ENCODE measurements around the gene CBX5. TPM values are rescaled to one million over a fixed set of nuclear protein-coding genes. Genes with fewer than 3 reads are reported as not detected.
A peak's percentile ranks its signal among the peaks of the same experiment; 100 is the strongest.

CBX5 gene
- polyA plus RNA-seq, 1 experiment: 14.3 TPM

GRCh38 chr12:54280468-54281260, 742 bp upstream of the CBX5 start, which contains the start of gene HNRNPA1:
TSS of gene HNRNPA1 (plus strand) at chr12:54280726. CDS start at chr12:54280808, 82 bp downstream.
- Histone ChIP-seq H3K27me3 (ENCODE audit: control insufficient read depth, insufficient read depth, low read length) (no peaks in the 10 kb centered on the region), H3K4me3 (ENCODE audit: low read depth, low read length) (peak within 1 kb of the TSS; percentile 94), H3K36me3 (ENCODE audit: control insufficient read depth, insufficient read depth, low read length) (peaks cover 6% of the 10 kb centered on the region)
- ChIA-PET POLR2A (interaction anchor here (0.6 to 1.5 kb wide), 9 partner anchors 17 to 64 kb away, joined by 3 to 10 read pairs (median 3); partner anchors contain the start of gene COPZ1), CTCF (interaction anchor here (0.8 to 1.7 kb wide), 16 partner anchors 11 to 99 kb away, joined by 3 to 12 read pairs (median 4); partner anchors contain the start of gene NFE2)
- TF ChIP-seq, protein P1, sequence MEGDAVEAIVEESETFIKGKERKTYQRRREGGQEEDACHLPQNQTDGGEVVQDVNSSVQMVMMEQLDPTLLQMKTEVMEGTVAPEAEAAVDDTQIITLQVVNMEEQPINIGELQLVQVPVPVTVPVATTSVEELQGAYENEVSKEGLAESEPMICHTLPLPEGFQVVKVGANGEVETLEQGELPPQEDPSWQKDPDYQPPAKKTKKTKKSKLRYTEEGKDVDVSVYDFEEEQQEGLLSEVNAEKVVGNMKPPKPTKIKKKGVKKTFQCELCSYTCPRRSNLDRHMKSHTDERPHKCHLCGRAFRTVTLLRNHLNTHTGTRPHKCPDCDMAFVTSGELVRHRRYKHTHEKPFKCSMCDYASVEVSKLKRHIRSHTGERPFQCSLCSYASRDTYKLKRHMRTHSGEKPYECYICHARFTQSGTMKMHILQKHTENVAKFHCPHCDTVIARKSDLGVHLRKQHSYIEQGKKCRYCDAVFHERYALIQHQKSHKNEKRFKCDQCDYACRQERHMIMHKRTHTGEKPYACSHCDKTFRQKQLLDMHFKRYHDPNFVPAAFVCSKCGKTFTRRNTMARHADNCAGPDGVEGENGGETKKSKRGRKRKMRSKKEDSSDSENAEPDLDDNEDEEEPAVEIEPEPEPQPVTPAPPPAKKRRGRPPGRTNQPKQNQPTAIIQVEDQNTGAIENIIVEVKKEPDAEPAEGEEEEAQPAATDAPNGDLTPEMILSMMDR (IDR thresholded peaks at IDR 0.05; ENCODE audit: insufficient read depth, low read depth, low read length): no peak
- peak; percentile 99 for DNase-seq (ENCODE audit: low read depth)

GRCh38 chr12:54279227-54279631, 693 bp downstream of the CBX5 start:
- no peak for DNase-seq (ENCODE audit: low read depth)
- Histone ChIP-seq H3K27me3 (ENCODE audit: control insufficient read depth, insufficient read depth, low read length) (no peaks in the 10 kb centered on the region), H3K4me3 (ENCODE audit: low read depth, low read length) (peak overlapping the region; percentile 64), H3K36me3 (ENCODE audit: control insufficient read depth, insufficient read depth, low read length) (peaks cover 6% of the 10 kb centered on the region)
- TF ChIP-seq, protein P1 (IDR thresholded peaks at IDR 0.05; ENCODE audit: insufficient read depth, low read depth, low read length): 0 out of 2 replicates have a peak, but pooled peaks have one; percentile 1
- CTCF ChIA-PET: interaction anchor here (0.7 to 1.7 kb wide), 8 partner anchors 14 to 101 kb away, joined by 3 to 12 read pairs (median 4); partner anchors contain the start of gene NFE2
- POLR2A ChIA-PET: interaction anchor here (0.5 to 1.4 kb wide), 6 partner anchors 16 to 88 kb away, joined by 3 to 9 read pairs (median 4); partner anchors contain the start of gene COPZ1

DNA sequence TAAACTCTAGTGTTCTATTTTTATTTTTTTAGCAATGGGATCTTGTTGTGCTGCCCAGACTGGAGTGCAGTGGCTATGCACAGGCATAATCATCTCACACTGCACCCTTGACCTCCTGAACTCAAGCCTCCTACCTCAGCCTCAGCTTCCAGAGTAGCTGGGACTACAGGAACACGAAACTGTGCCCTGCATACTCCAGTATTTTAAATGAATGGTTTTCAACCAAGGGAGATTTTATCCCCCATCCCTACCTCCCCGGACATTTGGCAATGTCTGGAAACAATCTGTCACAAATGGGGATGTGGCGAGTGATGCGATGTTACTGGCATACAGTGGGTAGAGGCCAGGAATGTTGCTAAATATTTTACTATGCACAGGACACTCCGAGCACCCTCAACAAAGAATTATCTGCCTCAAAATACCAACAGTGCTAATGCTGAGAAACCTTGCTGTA, 2.1 kb downstream of the CBX5 start:
- ChIA-PET CTCF (interaction anchor here (1.2 kb wide), 1 partner anchor 10 kb away, joined by 3 read pairs; no protein-coding TSS in a partner anchor), POLR2A (no interaction called here)
- Histone ChIP-seq H3K4me3 (ENCODE audit: low read depth, low read length) (peak overlapping the region; percentile 64), H3K36me3 (ENCODE audit: control insufficient read depth, insufficient read depth, low read length) (peaks cover 2% of the 10 kb centered on the region; the same call in 1 of the 2 replicates), H3K27me3 (ENCODE audit: control insufficient read depth, insufficient read depth, low read length) (no peaks in the 10 kb centered on the region)
- no peak for DNase-seq (ENCODE audit: low read depth)
- TF ChIP-seq, protein P1 (IDR thresholded peaks at IDR 0.05; ENCODE audit: insufficient read depth, low read depth, low read length): no peak

- H3K27me3 ChIP-seq (ENCODE audit: control insufficient read depth, insufficient read depth, low read length): no peaks in the 10 kb centered on the region
- no peak overlapping the region for H3K4me3 ChIP-seq (ENCODE audit: low read depth, low read length)
- TF ChIP-seq, protein P1 (IDR thresholded peaks at IDR 0.05; ENCODE audit: insufficient read depth, low read depth, low read length): no peak
- POLR2A ChIA-PET: no interaction called here
- CTCF ChIA-PET: interaction anchor here (1.2 to 1.6 kb wide), 2 partner anchors 25 to 94 kb away, joined by 3 to 4 read pairs; no protein-coding TSS in a partner anchor
- no peak for DNase-seq (ENCODE audit: low read depth)
- H3K36me3 ChIP-seq (ENCODE audit: control insufficient read depth, insufficient read depth, low read length): no peaks in the 10 kb centered on the region
Observed at GRCh38 chr12:54276368-54276767, 3.6 kb downstream of the CBX5 start.

GRCh38 chr12:54273981-54274380, 5.9 kb downstream of the CBX5 start:
- ChIA-PET CTCF (interaction anchor here (1.1 to 1.2 kb wide), 2 partner anchors 51 to 53 kb away, joined by 3 to 4 read pairs; no protein-coding TSS in a partner anchor), POLR2A (no interaction called here)
- H3K4me3 ChIP-seq (ENCODE audit: low read depth, low read length): no peak overlapping the region
- no peaks in the 10 kb centered on the region for H3K27me3 ChIP-seq (ENCODE audit: control insufficient read depth, insufficient read depth, low read length)
- H3K36me3 ChIP-seq (ENCODE audit: control insufficient read depth, insufficient read depth, low read length): no peaks in the 10 kb centered on the region
- no peak for DNase-seq (ENCODE audit: low read depth)
- TF ChIP-seq, protein P1 (IDR thresholded peaks at IDR 0.05; ENCODE audit: insufficient read depth, low read depth, low read length): no peak

All from BJ (cell line).